Right lobe of liver (tissue), 4 donors: ENCODE results near the gene C17orf58.

Source experiments
- POLR2A ChIP-seq: fragments of 450-650 bp; IDR thresholded peaks from one replicate; pipeline ENCODE4 v1.6.1; 2017; ENCODE audit warnings: antibody characterized with exemption, mild to moderate bottlenecking
- TF ChIP-seq, protein P1 (sequence below), 4 donors: fragments of 200-600 bp in 3 of 4; fragments of 450-650 bp in 1 of 4; IDR thresholded peaks; one replicate each; pipeline versions ENCODE4 v1.5.1 to v1.8.0; 2016 to 2022; ENCODE audit warnings: antibody characterized with exemption in 4 of 4, mild to moderate bottlenecking in 2 of 4
- donor health status: DM: no; HTN: no; CAD: no.
- donor health status: DM: no; HTN: no; CAD: no.
- donor health status: DM: no; HTN: yes; CAD: no.

GRCh38 chr17:67982686-67983382 is 13.4 kb downstream of the C17orf58 start:
- TF ChIP-seq, protein P1, sequence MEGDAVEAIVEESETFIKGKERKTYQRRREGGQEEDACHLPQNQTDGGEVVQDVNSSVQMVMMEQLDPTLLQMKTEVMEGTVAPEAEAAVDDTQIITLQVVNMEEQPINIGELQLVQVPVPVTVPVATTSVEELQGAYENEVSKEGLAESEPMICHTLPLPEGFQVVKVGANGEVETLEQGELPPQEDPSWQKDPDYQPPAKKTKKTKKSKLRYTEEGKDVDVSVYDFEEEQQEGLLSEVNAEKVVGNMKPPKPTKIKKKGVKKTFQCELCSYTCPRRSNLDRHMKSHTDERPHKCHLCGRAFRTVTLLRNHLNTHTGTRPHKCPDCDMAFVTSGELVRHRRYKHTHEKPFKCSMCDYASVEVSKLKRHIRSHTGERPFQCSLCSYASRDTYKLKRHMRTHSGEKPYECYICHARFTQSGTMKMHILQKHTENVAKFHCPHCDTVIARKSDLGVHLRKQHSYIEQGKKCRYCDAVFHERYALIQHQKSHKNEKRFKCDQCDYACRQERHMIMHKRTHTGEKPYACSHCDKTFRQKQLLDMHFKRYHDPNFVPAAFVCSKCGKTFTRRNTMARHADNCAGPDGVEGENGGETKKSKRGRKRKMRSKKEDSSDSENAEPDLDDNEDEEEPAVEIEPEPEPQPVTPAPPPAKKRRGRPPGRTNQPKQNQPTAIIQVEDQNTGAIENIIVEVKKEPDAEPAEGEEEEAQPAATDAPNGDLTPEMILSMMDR (IDR thresholded peaks at IDR 0.05): no peak
- TF ChIP-seq POLR2A: no peak
